Chondrocyte (in vitro differentiated cells): ENCODE results near the gene MMRN2. TPM values are rescaled to one million over a fixed set of nuclear protein-coding genes. Genes with fewer than 3 reads are reported as not detected.
"Not testable (repeated sequence)": the region's sequence is repeated elsewhere in the genome, so short reads cannot be mapped to it uniquely, and the experiment has no call there.

Experiments
- DNase-seq: peaks from one replicate; pipeline ENCODE4 v3.0.0; 2021; ENCODE audit warnings: mixed read lengths, low spot score
- H3K27ac Mint-ChIP-seq: one replicate; pipeline ENCODE4 v1.8.0; 2021; ENCODE audit warnings: mild to moderate bottlenecking, moderate library complexity, mixed read lengths; ENCODE audit not compliant: unreplicated experiment
- H3K27me3 Mint-ChIP-seq: 2 replicates; pipeline ENCODE4 v1.8.0; 2021; ENCODE audit warnings: low read depth, mixed read lengths
- H3K36me3 Mint-ChIP-seq: 2 replicates; pipeline ENCODE4 v1.8.0; 2021; ENCODE audit warnings: low read depth, mixed read lengths
- H3K4me1 Mint-ChIP-seq: 2 replicates; pipeline ENCODE4 v1.8.0; 2021; ENCODE audit warnings: low read depth, mild to moderate bottlenecking, mixed read lengths
- H3K4me3 Mint-ChIP-seq: one replicate; pipeline ENCODE4 v1.8.0; 2021; ENCODE audit warnings: mild to moderate bottlenecking, moderate library complexity, mixed read lengths; ENCODE audit not compliant: unreplicated experiment
- H3K9me3 Mint-ChIP-seq: 2 replicates; pipeline ENCODE4 v1.8.0; 2021; ENCODE audit warnings: low read depth, mixed read lengths
- total RNA-seq: library from RNA; stranded (reverse); gene quantifications from 3 replicates; pipeline ENCODE4 v1.2.1, GENCODE V29; 2021
- TF ChIP-seq, protein P1 (sequence below): fragments of 200-600 bp; sonication (generic); IDR thresholded peaks from 2 replicates; pipeline ENCODE4 v1.5.0; 2021; ENCODE audit warnings: antibody characterized with exemption, mild to moderate bottlenecking, moderate library complexity

MMRN2 gene
- total RNA-seq, 1 donor from 2014 or later = 0.40 TPM

DNA sequence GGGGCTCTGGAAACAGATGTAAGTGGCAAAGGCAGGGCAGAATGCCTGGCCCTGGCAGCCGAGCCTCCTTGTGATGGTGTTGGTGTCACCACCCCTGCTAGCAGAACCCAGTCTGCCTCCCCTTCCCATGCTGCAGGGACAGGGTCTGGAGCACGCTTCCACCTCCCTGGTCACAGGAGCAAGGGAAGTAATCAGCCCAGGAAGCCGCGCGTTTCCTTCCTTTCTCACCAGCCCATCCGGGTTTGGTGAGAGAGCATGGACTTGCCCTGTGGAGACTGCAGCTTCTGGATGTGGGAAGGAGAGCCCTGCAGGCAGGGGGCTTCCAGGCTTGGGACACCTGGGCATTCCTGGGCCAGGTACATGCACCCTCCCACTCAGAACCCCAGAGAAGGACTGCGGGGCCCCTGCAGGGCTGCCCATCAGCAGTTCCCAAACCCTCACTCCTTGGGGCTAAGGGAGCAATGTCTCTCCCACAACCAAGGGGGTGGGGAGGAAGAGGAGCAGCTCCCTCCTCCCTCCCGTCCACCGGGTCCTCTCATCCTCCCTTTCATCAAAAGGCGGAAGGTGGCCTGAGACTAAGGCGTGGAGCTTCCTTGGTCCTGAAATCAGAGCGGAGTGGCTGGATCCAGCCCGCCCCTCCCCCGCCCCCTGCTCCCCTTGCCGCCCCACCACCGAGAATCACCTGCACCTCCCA is 1.8 kb downstream of the MMRN2 start:
- H3K9me3 Mint-ChIP-seq = peaks cover 13% of the 10 kb centered on the region
- peak; percentile 57 for DNase-seq
- peak overlapping the region; percentile 49 for H3K27ac Mint-ChIP-seq
- peaks cover 53% of the 10 kb centered on the region for H3K4me1 Mint-ChIP-seq
- TF ChIP-seq, protein P1, sequence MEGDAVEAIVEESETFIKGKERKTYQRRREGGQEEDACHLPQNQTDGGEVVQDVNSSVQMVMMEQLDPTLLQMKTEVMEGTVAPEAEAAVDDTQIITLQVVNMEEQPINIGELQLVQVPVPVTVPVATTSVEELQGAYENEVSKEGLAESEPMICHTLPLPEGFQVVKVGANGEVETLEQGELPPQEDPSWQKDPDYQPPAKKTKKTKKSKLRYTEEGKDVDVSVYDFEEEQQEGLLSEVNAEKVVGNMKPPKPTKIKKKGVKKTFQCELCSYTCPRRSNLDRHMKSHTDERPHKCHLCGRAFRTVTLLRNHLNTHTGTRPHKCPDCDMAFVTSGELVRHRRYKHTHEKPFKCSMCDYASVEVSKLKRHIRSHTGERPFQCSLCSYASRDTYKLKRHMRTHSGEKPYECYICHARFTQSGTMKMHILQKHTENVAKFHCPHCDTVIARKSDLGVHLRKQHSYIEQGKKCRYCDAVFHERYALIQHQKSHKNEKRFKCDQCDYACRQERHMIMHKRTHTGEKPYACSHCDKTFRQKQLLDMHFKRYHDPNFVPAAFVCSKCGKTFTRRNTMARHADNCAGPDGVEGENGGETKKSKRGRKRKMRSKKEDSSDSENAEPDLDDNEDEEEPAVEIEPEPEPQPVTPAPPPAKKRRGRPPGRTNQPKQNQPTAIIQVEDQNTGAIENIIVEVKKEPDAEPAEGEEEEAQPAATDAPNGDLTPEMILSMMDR = no peak
- H3K4me3 Mint-ChIP-seq = no peak overlapping the region
- H3K27me3 Mint-ChIP-seq = no peaks in the 10 kb centered on the region
- H3K36me3 Mint-ChIP-seq = peaks cover 3% of the 10 kb centered on the region

DNA sequence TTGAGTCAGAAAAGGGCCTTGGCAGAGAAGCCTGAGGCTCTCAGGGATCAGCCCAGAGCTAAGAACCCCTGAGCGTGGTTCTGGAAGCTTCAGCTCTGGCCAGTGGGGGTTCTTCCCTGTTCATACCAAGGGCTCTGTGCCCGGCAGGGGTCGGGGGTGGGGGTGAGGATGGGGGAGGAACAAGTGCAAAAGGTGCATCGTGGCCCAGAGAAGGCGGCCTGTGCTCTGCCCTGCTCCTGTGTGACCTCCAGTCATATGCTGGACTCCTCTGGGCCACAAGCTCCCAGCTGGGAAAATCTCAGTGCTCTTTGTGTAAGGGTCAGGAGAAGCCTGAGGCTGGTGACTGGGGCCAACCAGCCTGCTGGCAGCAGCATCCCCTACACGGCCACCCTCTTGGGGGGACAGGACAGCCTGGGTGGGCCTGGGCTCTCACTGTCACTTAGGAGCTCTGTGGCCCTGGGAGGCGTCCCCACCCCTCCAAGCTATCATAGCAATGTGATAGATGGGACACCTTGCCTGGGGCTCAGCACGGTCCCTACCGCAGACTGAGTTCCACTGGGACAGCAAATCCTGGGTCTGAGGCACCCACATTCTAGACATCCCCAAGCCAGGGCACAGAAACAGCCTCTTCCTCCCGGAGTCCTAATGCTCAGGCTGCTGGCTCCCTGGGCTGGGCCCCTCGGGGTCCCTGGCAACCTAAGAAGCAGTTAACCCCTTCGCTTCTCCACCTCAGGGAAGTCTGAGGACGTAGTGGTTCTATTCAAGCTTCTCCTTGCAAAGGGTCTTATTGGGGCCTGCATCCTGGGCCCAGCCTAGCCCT is 2.5 kb downstream of the MMRN2 start:
- Mint-ChIP-seq H3K9me3 (peaks cover 13% of the 10 kb centered on the region), H3K4me3 (no peak overlapping the region), H3K27me3 (no peaks in the 10 kb centered on the region), H3K36me3 (peaks cover 3% of the 10 kb centered on the region), H3K27ac (peak overlapping the region; percentile 87), H3K4me1 (peaks cover 51% of the 10 kb centered on the region)
- TF ChIP-seq, protein P1 = no peak
- no peak for DNase-seq

- peak; percentile 79 for DNase-seq
- Mint-ChIP-seq H3K36me3 (peaks cover 3% of the 10 kb centered on the region), H3K27me3 (no peaks in the 10 kb centered on the region), H3K27ac (peak overlapping the region; percentile 87), H3K9me3 (peaks cover 13% of the 10 kb centered on the region), H3K4me1 (peaks cover 45% of the 10 kb centered on the region), H3K4me3 (peak overlapping the region; percentile 19)
- TF ChIP-seq, protein P1 = no peak
Measured at GRCh38 chr10:86953747-86954680, 3.4 kb downstream of the MMRN2 start.

GRCh38 chr10:86952697-86953096 is 4.7 kb downstream of the MMRN2 start:
- peaks cover 38% of the 10 kb centered on the region for H3K4me1 Mint-ChIP-seq
- H3K4me3 Mint-ChIP-seq, H3K27me3 Mint-ChIP-seq, H3K36me3 Mint-ChIP-seq, DNase-seq, H3K27ac Mint-ChIP-seq: not testable (repeated sequence)
- peaks cover 13% of the 10 kb centered on the region for H3K9me3 Mint-ChIP-seq

DNA sequence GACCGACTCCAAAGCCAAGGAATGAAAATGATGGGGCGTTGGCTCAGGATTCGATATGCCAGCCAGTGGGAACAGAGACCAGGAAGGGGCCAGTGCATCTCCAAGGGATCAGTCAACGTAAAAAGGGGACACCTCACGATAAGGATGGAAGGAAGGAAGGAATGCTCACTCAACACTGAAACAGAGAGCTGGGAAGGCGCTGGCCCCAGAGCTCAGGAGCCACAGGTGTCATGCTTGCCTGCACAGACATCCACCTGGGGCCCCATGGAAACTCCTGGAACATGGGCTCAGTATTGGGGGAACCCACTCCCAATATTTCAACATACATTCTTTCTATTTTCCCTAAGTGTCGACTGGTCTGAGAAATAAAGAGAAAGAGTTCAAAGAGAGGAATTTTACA is 5.3 kb downstream of the MMRN2 start:
- H3K27me3 Mint-ChIP-seq = peaks cover under 1% of the 10 kb centered on the region
- no peak overlapping the region for H3K4me3 Mint-ChIP-seq
- H3K4me1 Mint-ChIP-seq = peaks cover 33% of the 10 kb centered on the region
- DNase-seq = peak; percentile 35
- H3K36me3 Mint-ChIP-seq = peaks cover 3% of the 10 kb centered on the region
- no peak overlapping the region for H3K27ac Mint-ChIP-seq
- peaks cover 13% of the 10 kb centered on the region for H3K9me3 Mint-ChIP-seq
- TF ChIP-seq, protein P1 = no peak
